ENCODE data around the gene SLC12A4. TPM values are rescaled to one million over a fixed set of nuclear protein-coding genes. Genes with fewer than 3 reads are reported as not detected.
"Not testable (repeated sequence)": the region's sequence is repeated elsewhere in the genome, so short reads cannot be mapped to it uniquely, and the experiment has no call there.

The SLC12A4 gene
- total RNA-seq, 1 experiment from 2014 or later = 33.2 TPM

- no peaks in the 10 kb centered on the region for H3K36me3 ChIP-seq (ENCODE audit: low read depth, low read length)
- no peaks in the 10 kb centered on the region for H3K4me1 ChIP-seq (ENCODE audit: insufficient read depth, low read length)
- no peak overlapping the region for H3K4me2 ChIP-seq (ENCODE audit: low read length)
- no peak for ATAC-seq
- H3K9me2 ChIP-seq (replicated peaks; ENCODE audit: low read length) = no peaks in the 10 kb centered on the region
- H3K9ac ChIP-seq (ENCODE audit: low read length) = no peak overlapping the region
- CTCF ChIA-PET = no interaction called here
- no peak for DNase-seq
- POLR2A ChIA-PET (ENCODE audit: unreplicated experiment) = no interaction called here
- H3K79me2 ChIP-seq (ENCODE audit: low read length) = no peaks in the 10 kb centered on the region
- no peak overlapping the region for H3K4me3 ChIP-seq (ENCODE audit: low read length)
- no TSS peak for BruUV-seq (replicated peaks)
- intact Hi-C loops (cut with micrococcal nuclease) = no loop called here
- H3K27ac ChIP-seq (ENCODE audit: low read length) = no peak overlapping the region
- TF ChIP-seq EZH2 (IDR thresholded peaks at IDR 0.05; ENCODE audit: low read length, unreplicated experiment) (no peak), CTCF (conservative IDR thresholded peaks at IDR 0.05; ENCODE audit: low read depth, low read length) (no peak), EZH2phosphoT487 (IDR thresholded peaks at IDR 0.05; ENCODE audit: borderline replicate concordance, low read length) (no peak)
- no peaks in the 10 kb centered on the region for H3K9me3 ChIP-seq (ENCODE audit: low read length)
- H3K27me3 ChIP-seq (ENCODE audit: low read length) = no peaks in the 10 kb centered on the region
- no peaks in the 10 kb centered on the region for H4K20me1 ChIP-seq (ENCODE audit: low read length)
- no peaks in the 10 kb centered on the region for H3F3A ChIP-seq (ENCODE audit: low read length, unreplicated experiment)
- H2AFZ ChIP-seq (ENCODE audit: low read length) = no peak overlapping the region
These were observed 45.0 kb upstream of the SLC12A4 start for GRCh38 chr16:68013440-68013839.

- H4K20me1 ChIP-seq (ENCODE audit: low read length); H3K4me1 ChIP-seq (ENCODE audit: insufficient read depth, low read length); POLR2A ChIA-PET (ENCODE audit: unreplicated experiment); CTCF ChIA-PET; H3K4me3 ChIP-seq (ENCODE audit: low read length); ATAC-seq; H3K36me3 ChIP-seq (ENCODE audit: low read depth, low read length); H3K9me3 ChIP-seq (ENCODE audit: low read length); H3K79me2 ChIP-seq (ENCODE audit: low read length); H3K9me2 ChIP-seq (replicated peaks; ENCODE audit: low read length); H2AFZ ChIP-seq (ENCODE audit: low read length); H3K9ac ChIP-seq (ENCODE audit: low read length); intact Hi-C loops (cut with micrococcal nuclease); H3K27me3 ChIP-seq (ENCODE audit: low read length); BruUV-seq (replicated peaks); H3K4me2 ChIP-seq (ENCODE audit: low read length); H3F3A ChIP-seq (ENCODE audit: low read length, unreplicated experiment); DNase-seq; H3K27ac ChIP-seq (ENCODE audit: low read length): not testable (repeated sequence)
These were observed 41.4 kb upstream of the SLC12A4 start for GRCh38 chr16:68009872-68010271.

GRCh38 chr16:68009157-68009735 is 40.8 kb upstream of the SLC12A4 start:
- ChIA-PET CTCF (no interaction called here), POLR2A (ENCODE audit: unreplicated experiment) (no interaction called here)
- ATAC-seq (no peak), DNase-seq (no peak)
- H3K79me2 ChIP-seq (ENCODE audit: low read length) = no peaks in the 10 kb centered on the region
- H2AFZ ChIP-seq (ENCODE audit: low read length) = no peak overlapping the region
- BruUV-seq (replicated peaks) = no TSS peak
- H3K9ac ChIP-seq (ENCODE audit: low read length) = no peak overlapping the region
- no peak for TF ChIP-seq EZH2 (IDR thresholded peaks at IDR 0.05; ENCODE audit: low read length, unreplicated experiment)
- TF ChIP-seq CTCF (conservative IDR thresholded peaks at IDR 0.05; ENCODE audit: low read depth, low read length) = no peak
- no peak for TF ChIP-seq EZH2phosphoT487 (IDR thresholded peaks at IDR 0.05; ENCODE audit: borderline replicate concordance, low read length)
- no peaks in the 10 kb centered on the region for H3K36me3 ChIP-seq (ENCODE audit: low read depth, low read length)
- no peak overlapping the region for H3K27ac ChIP-seq (ENCODE audit: low read length)
- H3K9me3 ChIP-seq (ENCODE audit: low read length) = no peaks in the 10 kb centered on the region
- H4K20me1 ChIP-seq (ENCODE audit: low read length) = no peaks in the 10 kb centered on the region
- H3K4me1 ChIP-seq (ENCODE audit: insufficient read depth, low read length) = no peaks in the 10 kb centered on the region
- H3K4me2 ChIP-seq (ENCODE audit: low read length) = no peak overlapping the region
- intact Hi-C loops (cut with micrococcal nuclease) = no loop called here
- no peaks in the 10 kb centered on the region for H3K9me2 ChIP-seq (replicated peaks; ENCODE audit: low read length)
- H3F3A ChIP-seq (ENCODE audit: low read length, unreplicated experiment) = no peaks in the 10 kb centered on the region
- H3K4me3 ChIP-seq (ENCODE audit: low read length) = no peak overlapping the region
- H3K27me3 ChIP-seq (ENCODE audit: low read length) = no peaks in the 10 kb centered on the region

Measured in PC-3 (cell line).